Measurements from ENCODE around the gene RAMACL. TPM values are rescaled to one million over a fixed set of nuclear protein-coding genes. Genes with fewer than 3 reads are reported as not detected.
"Not testable (repeated sequence)": the region's sequence is repeated elsewhere in the genome, so short reads cannot be mapped to it uniquely, and the experiment has no call there.

Gene RAMACL
- total RNA-seq, 1 experiment from 2014 or later, result 0.26 TPM

- intact Hi-C loops (cut with micrococcal nuclease), result no loop called here
- Histone ChIP-seq H3K4me1 (ENCODE audit: insufficient read depth, low read length) (peaks cover 27% of the 10 kb centered on the region), H3K36me3 (ENCODE audit: low read depth, low read length) (no peaks in the 10 kb centered on the region), H3K9me3 (ENCODE audit: low read length) (no peaks in the 10 kb centered on the region), H3K9ac (ENCODE audit: low read length) (no peak overlapping the region), H3K27ac (ENCODE audit: low read length) (no peak overlapping the region), H3K79me2 (ENCODE audit: low read length) (no peaks in the 10 kb centered on the region), H2AFZ (ENCODE audit: low read length) (no peak overlapping the region), H3K4me3 (ENCODE audit: low read length) (no peak overlapping the region), H3K9me2 (replicated peaks; ENCODE audit: low read length) (no peaks in the 10 kb centered on the region), H3K4me2 (ENCODE audit: low read length) (no peak overlapping the region), H4K20me1 (ENCODE audit: low read length) (no peaks in the 10 kb centered on the region), H3F3A (ENCODE audit: low read length, unreplicated experiment) (no peaks in the 10 kb centered on the region), H3K27me3 (ENCODE audit: low read length) (no peaks in the 10 kb centered on the region)
- ATAC-seq (no peak), DNase-seq (no peak)
- CTCF ChIA-PET, result no interaction called here
- POLR2A ChIA-PET (ENCODE audit: unreplicated experiment), result no interaction called here
- no TSS peak for BruUV-seq (replicated peaks)
- TF ChIP-seq EZH2 (IDR thresholded peaks at IDR 0.05; ENCODE audit: low read length, unreplicated experiment), result no peak
- no peak for TF ChIP-seq CTCF (conservative IDR thresholded peaks at IDR 0.05; ENCODE audit: low read depth, low read length)
- no peak for TF ChIP-seq EZH2phosphoT487 (IDR thresholded peaks at IDR 0.05; ENCODE audit: borderline replicate concordance, low read length)
Measured at GRCh38 chr6:166540631-166541331, 45.7 kb downstream of the RAMACL start.

- peak; percentile 45 for DNase-seq
- H3K9me2 ChIP-seq (replicated peaks; ENCODE audit: low read length), result no peaks in the 10 kb centered on the region
- no peaks in the 10 kb centered on the region for H3K79me2 ChIP-seq (ENCODE audit: low read length)
- BruUV-seq (replicated peaks), result no TSS peak
- H4K20me1 ChIP-seq (ENCODE audit: low read length), result no peaks in the 10 kb centered on the region
- H3K4me2 ChIP-seq (ENCODE audit: low read length), result peak overlapping the region; percentile 31; the same call in 1 of the 2 replicates
- H3K27ac ChIP-seq (ENCODE audit: low read length), result peak overlapping the region; percentile 74
- TF ChIP-seq EZH2phosphoT487 (IDR thresholded peaks at IDR 0.05; ENCODE audit: borderline replicate concordance, low read length), result no peak
- TF ChIP-seq CTCF (conservative IDR thresholded peaks at IDR 0.05; ENCODE audit: low read depth, low read length), result no peak
- no peak for TF ChIP-seq EZH2 (IDR thresholded peaks at IDR 0.05; ENCODE audit: low read length, unreplicated experiment)
- no peak overlapping the region for H3K4me3 ChIP-seq (ENCODE audit: low read length)
- no peaks in the 10 kb centered on the region for H3K27me3 ChIP-seq (ENCODE audit: low read length)
- ChIA-PET POLR2A (ENCODE audit: unreplicated experiment) (no interaction called here), CTCF (no interaction called here)
- no peaks in the 10 kb centered on the region for H3F3A ChIP-seq (ENCODE audit: low read length, unreplicated experiment)
- H2AFZ ChIP-seq (ENCODE audit: low read length), result no peak overlapping the region
- no peak for ATAC-seq
- H3K9ac ChIP-seq (ENCODE audit: low read length), result no peak overlapping the region
- no peaks in the 10 kb centered on the region for H3K9me3 ChIP-seq (ENCODE audit: low read length)
- H3K36me3 ChIP-seq (ENCODE audit: low read depth, low read length), result no peaks in the 10 kb centered on the region
- peaks cover 27% of the 10 kb centered on the region for H3K4me1 ChIP-seq (ENCODE audit: insufficient read depth, low read length)
- intact Hi-C loops (cut with micrococcal nuclease), result no loop called here
Measured at GRCh38 chr6:166539543-166539942, 46.9 kb downstream of the RAMACL start.

GRCh38 chr6:166539011-166539385, 47.5 kb downstream of the RAMACL start:
- ATAC-seq; H4K20me1 ChIP-seq (ENCODE audit: low read length); H3K27me3 ChIP-seq (ENCODE audit: low read length); BruUV-seq (replicated peaks); H2AFZ ChIP-seq (ENCODE audit: low read length); POLR2A ChIA-PET (ENCODE audit: unreplicated experiment); intact Hi-C loops (cut with micrococcal nuclease); CTCF ChIA-PET; H3K9ac ChIP-seq (ENCODE audit: low read length); H3K4me2 ChIP-seq (ENCODE audit: low read length); H3K79me2 ChIP-seq (ENCODE audit: low read length); H3F3A ChIP-seq (ENCODE audit: low read length, unreplicated experiment); H3K9me3 ChIP-seq (ENCODE audit: low read length); DNase-seq; H3K36me3 ChIP-seq (ENCODE audit: low read depth, low read length); H3K9me2 ChIP-seq (replicated peaks; ENCODE audit: low read length); H3K4me3 ChIP-seq (ENCODE audit: low read length): not testable (repeated sequence)
- H3K27ac ChIP-seq (ENCODE audit: low read length), result peak overlapping the region; percentile 74
- H3K4me1 ChIP-seq (ENCODE audit: insufficient read depth, low read length), result peaks cover 27% of the 10 kb centered on the region
